Measurements from ENCODE around the gene PCYOX1L. TPM values are rescaled to one million over a fixed set of nuclear protein-coding genes. Genes with fewer than 3 reads are reported as not detected.

Gene PCYOX1L
- total RNA-seq, 1 experiment from 2014 or later = 29.9 TPM

GRCh38 chr5:149376711-149377447 is 19.0 kb downstream of the PCYOX1L start:
- Mint-ChIP-seq H3K36me3 (ENCODE audit: insufficient read depth, unreplicated experiment) (no peaks in the 10 kb centered on the region), H3K27me3 (ENCODE audit: unreplicated experiment) (peaks cover 39% of the 10 kb centered on the region), H3K4me3 (ENCODE audit: low read depth, unreplicated experiment) (no peak overlapping the region), H3K9me3 (ENCODE audit: low read depth, unreplicated experiment) (no peaks in the 10 kb centered on the region), H3K27ac (ENCODE audit: unreplicated experiment) (no peak overlapping the region), H3K4me1 (ENCODE audit: low read depth, unreplicated experiment) (no peaks in the 10 kb centered on the region)
- intact Hi-C loops (cut with micrococcal nuclease; ENCODE audit: unreplicated experiment) = no loop called here
- BruUV-seq (replicated peaks) = no TSS peak
- CTCF ChIA-PET = interaction anchor here (0.7 to 1.1 kb wide), 2 partner anchors 13 to 21 kb away, joined by 3 read pairs; no protein-coding TSS in a partner anchor
- DNase-seq = no peak
- TF ChIP-seq CTCF (IDR thresholded peaks at IDR 0.05; ENCODE audit: unreplicated experiment) = no peak

GRCh38 chr5:149378241-149378820 is 20.5 kb downstream of the PCYOX1L start:
- Mint-ChIP-seq H3K27me3 (ENCODE audit: unreplicated experiment) (peaks cover 39% of the 10 kb centered on the region), H3K4me3 (ENCODE audit: low read depth, unreplicated experiment) (no peak overlapping the region), H3K9me3 (ENCODE audit: low read depth, unreplicated experiment) (no peaks in the 10 kb centered on the region), H3K27ac (ENCODE audit: unreplicated experiment) (no peak overlapping the region), H3K4me1 (ENCODE audit: low read depth, unreplicated experiment) (no peaks in the 10 kb centered on the region), H3K36me3 (ENCODE audit: insufficient read depth, unreplicated experiment) (no peaks in the 10 kb centered on the region)
- CTCF ChIA-PET = no interaction called here
- no peak for DNase-seq
- no TSS peak for BruUV-seq (replicated peaks)
- no peak for TF ChIP-seq CTCF (IDR thresholded peaks at IDR 0.05; ENCODE audit: unreplicated experiment)
- intact Hi-C loops (cut with micrococcal nuclease; ENCODE audit: unreplicated experiment) = no loop called here

GRCh38 chr5:149379177-149379761 is 21.4 kb downstream of the PCYOX1L start, which contains the start of gene IL17B:
Gene IL17B, minus strand, starts transcription at chr5:149379292. Its CDS starts 67 bp downstream, at chr5:149379225.
- no peak for TF ChIP-seq CTCF (IDR thresholded peaks at IDR 0.05; ENCODE audit: unreplicated experiment)
- Mint-ChIP-seq H3K27me3 (ENCODE audit: unreplicated experiment) (peaks cover 39% of the 10 kb centered on the region), H3K9me3 (ENCODE audit: low read depth, unreplicated experiment) (no peaks in the 10 kb centered on the region), H3K4me3 (ENCODE audit: low read depth, unreplicated experiment) (no peak within 1 kb of the TSS), H3K36me3 (ENCODE audit: insufficient read depth, unreplicated experiment) (no peaks in the 10 kb centered on the region), H3K27ac (ENCODE audit: unreplicated experiment) (no peak within 1 kb of the TSS), H3K4me1 (ENCODE audit: low read depth, unreplicated experiment) (no peaks in the 10 kb centered on the region)
- DNase-seq = no peak
- no TSS peak for BruUV-seq (replicated peaks)
- CTCF ChIA-PET = interaction anchor here (0.8 to 1.4 kb wide), 2 partner anchors 24 to 184 kb away, joined by 3 read pairs; no protein-coding TSS in a partner anchor
- intact Hi-C loops (cut with micrococcal nuclease; ENCODE audit: unreplicated experiment) = no loop called here

- H3K4me1 Mint-ChIP-seq (ENCODE audit: low read depth, unreplicated experiment) = no peaks in the 10 kb centered on the region
- CTCF ChIA-PET = interaction anchor here (0.8 to 1.4 kb wide), 2 partner anchors 25 to 183 kb away, joined by 3 read pairs; no protein-coding TSS in a partner anchor
These were observed 22.1 kb downstream of the PCYOX1L start for GRCh38 chr5:149379818-149380374.

More at GRCh38 chr5:149379818-149380374, 22.1 kb downstream of the PCYOX1L start:
- intact Hi-C loops (cut with micrococcal nuclease; ENCODE audit: unreplicated experiment) = loop anchor here (2.0 kb wide), 1 partner anchor 239 kb away; no protein-coding TSS in a partner anchor
- no peak overlapping the region for H3K4me3 Mint-ChIP-seq (ENCODE audit: low read depth, unreplicated experiment)
- peaks cover 39% of the 10 kb centered on the region for H3K27me3 Mint-ChIP-seq (ENCODE audit: unreplicated experiment)
- H3K9me3 Mint-ChIP-seq (ENCODE audit: low read depth, unreplicated experiment) = no peaks in the 10 kb centered on the region
- no peak overlapping the region for H3K27ac Mint-ChIP-seq (ENCODE audit: unreplicated experiment)
- no peak for DNase-seq
- TF ChIP-seq CTCF (IDR thresholded peaks at IDR 0.05; ENCODE audit: unreplicated experiment) = no peak
- BruUV-seq (replicated peaks) = no TSS peak
- H3K36me3 Mint-ChIP-seq (ENCODE audit: insufficient read depth, unreplicated experiment) = no peaks in the 10 kb centered on the region

All from Calu3 (cell line).